GM21825 (cell line): Measurements from ENCODE around the gene WDPCP.
"Not testable (repeated sequence)": the region's sequence is repeated elsewhere in the genome, so short reads cannot be mapped to it uniquely, and the experiment has no call there.

Experiments
- ATAC-seq: cut with Tn5 transposase; IDR thresholded peaks from one replicate; pipeline ENCODE4 v1.9.1; 2021; ENCODE audit warnings: mild to moderate bottlenecking, moderate library complexity; ENCODE audit not compliant: unreplicated experiment

WDPCP gene

GRCh38 chr2:63469313-63469712 lies 119.0 kb downstream of the WDPCP start:
- not testable (repeated sequence) for ATAC-seq

DNA sequence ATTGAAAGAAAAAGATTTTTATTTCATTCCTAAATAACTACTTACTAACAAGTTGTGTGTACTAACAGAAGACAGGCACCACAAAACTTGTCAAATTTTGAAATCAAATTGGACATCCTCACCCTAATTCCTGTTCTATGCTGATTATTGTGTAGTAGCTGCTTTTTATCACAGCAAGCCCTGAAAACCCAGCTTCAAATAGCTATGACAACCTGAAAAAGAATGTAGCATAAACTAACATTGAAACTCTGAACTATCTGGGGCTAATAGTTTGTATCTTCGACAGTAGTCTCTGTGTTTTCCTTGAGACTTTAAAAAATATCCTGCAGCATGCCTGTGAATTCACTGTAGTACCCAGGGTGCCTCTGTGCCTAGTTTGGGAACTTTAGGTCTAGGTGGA lies 122.6 kb downstream of the WDPCP start:
- ATAC-seq: no peak

DNA sequence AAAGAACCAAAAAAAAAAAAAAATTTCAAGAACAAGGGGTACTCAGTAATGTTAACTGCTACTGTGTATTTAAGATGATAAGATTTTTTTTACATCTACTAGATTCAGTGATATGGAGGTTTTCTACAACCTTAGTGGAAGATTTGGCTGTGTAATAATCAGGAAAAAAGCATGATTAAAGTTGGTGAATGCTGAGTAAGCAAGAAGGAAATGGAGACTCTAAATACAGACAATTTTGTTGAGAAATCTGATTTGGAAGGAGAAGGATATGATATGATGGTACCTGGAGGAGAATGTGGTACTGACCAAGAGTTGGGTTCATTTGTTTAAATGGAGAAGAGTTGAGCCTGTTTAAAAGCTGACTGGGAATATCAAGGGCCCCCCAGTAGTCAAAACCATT lies 125.1 kb downstream of the WDPCP start:
- no peak for ATAC-seq

DNA sequence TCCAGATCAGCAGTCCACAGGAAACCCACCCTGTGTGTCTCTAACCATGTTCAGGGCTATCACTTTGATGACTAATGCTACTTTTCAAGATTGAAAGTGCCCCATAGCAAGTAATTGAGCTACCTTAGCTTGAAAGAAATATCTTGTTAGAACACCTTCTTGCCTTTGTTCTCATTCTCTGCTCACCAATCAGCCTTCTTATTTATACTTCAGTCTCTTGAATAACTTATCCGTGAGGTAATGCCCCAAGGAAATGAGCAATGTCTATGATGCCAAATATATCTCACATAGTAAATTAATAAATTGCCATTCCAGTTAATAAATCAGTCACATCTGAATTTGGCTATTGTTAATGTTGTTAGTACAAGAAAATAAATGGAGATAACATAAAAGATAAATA lies 141.6 kb downstream of the WDPCP start:
- no peak for ATAC-seq

GRCh38 chr2:63444565-63445288 lies 143.6 kb downstream of the WDPCP start:
- ATAC-seq: no peak

DNA sequence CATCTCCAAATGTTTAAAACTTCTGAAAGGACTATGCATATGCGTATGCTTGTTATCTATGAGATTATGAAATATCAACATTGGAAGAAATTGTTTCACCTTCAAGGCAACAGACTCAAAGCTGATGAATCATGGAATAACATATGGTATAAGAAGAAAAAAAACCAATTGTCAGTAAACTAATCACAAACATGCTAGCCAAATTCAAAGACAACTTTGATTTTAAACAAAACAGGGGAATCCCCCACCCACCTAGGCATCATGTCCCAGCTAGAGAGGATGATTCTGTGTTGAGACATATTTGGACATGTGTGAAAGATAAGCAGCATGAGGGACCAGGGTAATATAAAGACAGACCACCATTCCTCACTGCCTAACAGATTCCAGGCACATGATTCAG lies 147.7 kb downstream of the WDPCP start:
- no peak for ATAC-seq

- ATAC-seq: no peak
These were observed 150.1 kb downstream of the WDPCP start for GRCh38 chr2:63438181-63438580.

GRCh38 chr2:63436488-63436887 lies 151.8 kb downstream of the WDPCP start:
- no peak for ATAC-seq

DNA sequence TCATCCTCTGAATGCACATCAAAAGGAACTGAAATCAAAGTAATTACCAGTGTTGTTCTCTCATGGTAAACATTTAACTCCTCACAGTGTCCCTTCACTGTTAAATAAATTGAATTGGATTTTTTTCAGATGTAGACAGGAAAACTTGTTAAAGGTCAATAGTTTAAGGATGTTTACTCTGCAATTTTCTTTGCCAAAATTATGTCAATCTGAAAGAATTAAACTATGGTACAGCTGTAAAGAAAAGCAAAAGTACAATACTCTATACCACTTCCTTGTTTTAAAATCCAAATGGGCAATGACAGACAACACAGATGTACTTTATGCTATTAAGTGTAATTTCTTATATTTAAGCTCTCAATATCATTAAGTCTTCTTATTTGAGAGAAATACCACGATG lies 153.2 kb downstream of the WDPCP start:
- no peak for ATAC-seq

DNA sequence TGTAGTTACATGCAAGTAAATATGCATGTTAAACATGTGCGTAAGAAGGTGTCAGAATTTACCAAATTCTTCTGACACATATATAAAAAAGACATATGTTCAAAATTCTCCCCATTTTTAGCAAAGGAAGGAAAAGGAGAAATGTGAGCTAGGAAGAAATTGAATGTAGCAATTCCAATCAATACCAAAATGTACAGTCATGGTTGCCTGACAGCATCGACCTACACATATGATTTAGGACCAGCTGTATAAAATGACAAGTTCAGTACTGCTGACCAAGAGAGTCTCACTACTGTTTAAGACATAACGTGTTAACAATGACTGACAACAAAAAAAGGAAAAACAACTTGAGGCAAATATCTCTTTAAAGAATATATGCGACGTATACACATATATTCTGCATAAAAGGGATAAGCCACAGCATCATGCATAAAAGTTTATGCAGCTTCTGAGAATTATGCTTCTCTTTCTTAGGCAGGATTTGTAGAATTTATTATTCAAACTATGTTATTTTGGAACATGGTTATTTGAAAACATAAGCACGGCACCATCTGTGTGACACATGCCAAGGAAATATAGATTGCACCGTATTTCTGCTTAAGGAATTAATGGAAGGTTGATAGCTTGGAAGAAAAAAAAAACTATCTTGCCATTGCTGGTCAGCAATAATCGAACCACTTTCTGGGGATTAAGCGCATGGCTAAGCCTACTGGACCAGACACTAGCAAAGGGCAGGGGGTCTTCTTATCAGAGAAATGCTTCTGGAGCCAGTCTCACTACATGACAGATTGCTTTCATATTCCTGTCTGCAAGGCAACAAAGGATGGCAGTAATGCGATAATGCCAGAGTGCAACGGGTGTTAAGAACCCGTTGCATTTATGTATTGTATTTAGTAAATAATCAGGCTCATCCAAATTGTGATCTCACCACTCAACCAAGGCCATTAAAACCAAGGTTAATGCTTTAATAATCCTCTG lies 154.0 kb downstream of the WDPCP start:
- no peak for ATAC-seq

GRCh38 chr2:63432373-63432772 lies 155.9 kb downstream of the WDPCP start:
- ATAC-seq: no peak

- no peak for ATAC-seq
These were observed 162.7 kb downstream of the WDPCP start for GRCh38 chr2:63425606-63426005.

DNA sequence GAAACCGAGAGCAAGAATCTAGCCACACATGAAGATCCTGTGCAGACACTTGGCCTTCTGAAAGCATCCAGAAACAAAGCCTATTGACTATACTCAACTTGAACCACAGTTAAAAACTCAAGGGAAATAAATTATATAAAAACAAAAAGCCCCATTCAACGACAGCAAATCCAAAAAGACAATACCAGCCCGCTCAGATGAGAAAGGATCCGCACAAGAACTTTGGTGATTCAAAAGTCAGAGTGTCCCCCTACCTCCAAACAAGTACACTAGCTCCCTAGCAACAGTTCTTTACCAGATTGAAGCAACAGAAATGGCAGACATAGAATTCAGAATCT lies 163.2 kb downstream of the WDPCP start:
- peak; percentile 75 for ATAC-seq

DNA sequence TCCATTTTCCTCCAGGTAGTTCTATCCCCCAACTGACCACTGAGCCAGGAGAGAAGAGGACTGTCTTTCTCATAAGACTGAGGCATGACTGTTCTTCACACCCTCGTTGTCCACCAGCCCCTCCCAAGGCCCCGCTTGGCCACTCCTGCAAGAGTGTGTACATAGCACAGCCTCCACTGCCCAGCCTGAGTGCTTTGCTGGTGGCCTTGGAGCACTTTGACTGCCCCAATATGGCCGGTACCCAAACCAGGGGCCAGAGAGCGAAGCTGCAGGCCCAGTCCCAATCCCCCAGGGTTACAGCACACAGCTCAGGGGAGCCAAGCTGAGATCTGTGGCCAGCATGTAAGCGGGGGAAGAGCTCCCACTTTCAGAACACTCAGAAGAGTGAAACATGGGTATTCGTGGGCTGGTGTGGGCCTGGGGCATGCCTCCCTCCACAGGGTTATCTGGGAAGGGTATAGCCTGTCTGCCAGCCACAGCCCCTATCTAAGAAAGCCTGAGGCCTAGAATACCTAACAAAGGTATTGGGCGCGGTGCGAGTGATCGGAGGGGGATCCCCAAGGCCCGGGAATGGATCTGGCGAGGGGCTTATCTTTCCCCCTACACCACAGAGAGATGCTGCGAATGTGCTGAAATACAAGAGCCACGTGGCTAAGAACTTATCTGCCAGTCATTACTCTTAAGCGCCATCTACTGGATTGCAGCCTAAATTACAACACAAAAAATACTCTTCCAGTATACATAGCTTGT lies 163.8 kb downstream of the WDPCP start:
- no peak for ATAC-seq

DNA sequence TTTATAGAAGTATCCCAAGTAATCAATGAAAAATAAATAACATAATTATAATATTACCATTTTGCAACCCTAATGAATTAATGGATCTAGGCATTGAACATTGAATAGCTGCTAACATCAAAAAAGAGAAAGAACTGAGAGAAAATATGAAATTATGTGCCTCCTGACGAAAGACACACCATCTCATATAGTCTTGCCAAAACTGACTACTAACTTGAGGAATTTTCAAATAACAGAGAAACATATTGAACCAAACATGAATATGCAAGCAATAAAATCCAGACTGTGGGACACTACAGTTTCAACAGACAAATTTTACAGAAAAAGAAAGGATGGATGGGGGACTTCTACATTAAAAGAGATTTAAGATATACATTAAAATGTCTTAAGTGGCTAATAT lies 165.7 kb downstream of the WDPCP start:
- no peak for ATAC-seq

GRCh38 chr2:63408530-63408929 lies 179.7 kb downstream of the WDPCP start:
- no peak for ATAC-seq

DNA sequence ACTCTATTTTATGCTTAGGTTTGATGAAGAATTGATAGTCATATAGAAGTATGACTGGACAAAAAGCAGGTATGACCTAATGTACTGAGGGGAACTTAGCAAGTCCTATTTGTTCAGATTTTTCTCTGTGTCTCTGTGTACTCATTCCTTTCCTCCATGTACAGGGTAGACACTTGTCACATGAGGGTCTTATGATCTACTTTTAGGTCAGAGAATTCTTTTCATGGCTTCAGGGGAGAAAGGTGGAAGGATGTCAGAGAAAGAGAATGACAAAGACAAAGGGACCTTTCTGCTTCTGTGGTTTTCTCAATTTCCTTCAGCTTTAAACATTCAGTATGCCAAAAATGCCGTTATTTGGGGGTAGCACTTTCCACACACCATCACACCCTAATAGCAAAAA lies 181.6 kb downstream of the WDPCP start:
- ATAC-seq: no peak

- no peak for ATAC-seq
These were observed 184.5 kb downstream of the WDPCP start for GRCh38 chr2:63403820-63404219.

- ATAC-seq: not testable (repeated sequence)
These were observed 185.4 kb downstream of the WDPCP start for GRCh38 chr2:63402889-63403288.

DNA sequence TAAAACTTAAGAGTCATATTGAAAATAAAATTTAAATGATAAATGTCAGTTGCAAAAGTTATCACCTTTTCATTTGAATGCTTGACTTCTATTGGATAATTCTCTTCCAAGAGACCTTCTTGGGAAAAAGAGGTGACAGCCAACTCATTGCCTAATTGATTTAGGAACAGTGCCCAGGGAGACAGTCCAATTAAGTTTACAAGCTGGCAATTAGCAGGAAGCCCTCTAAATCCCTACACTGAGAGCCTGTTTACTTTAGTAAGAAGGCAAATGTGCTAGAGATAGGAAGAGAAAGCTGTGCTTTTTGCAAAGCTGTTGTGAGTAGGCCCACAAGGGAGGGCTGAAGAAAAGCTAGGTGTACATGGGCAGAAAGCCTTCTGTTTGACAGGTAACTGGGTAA lies 189.1 kb downstream of the WDPCP start:
- ATAC-seq: no peak

- no peak for ATAC-seq
These were observed 208.8 kb downstream of the WDPCP start for GRCh38 chr2:63379451-63379850.
